ENCODE data around the gene BARX2. TPM values are rescaled to one million over a fixed set of nuclear protein-coding genes. Genes with fewer than 3 reads are reported as not detected.

BARX2 gene
- total RNA-seq, 4 donors from 2014 or later = 1.00 to 9.2 (median 6.3) TPM

GRCh38 chr11:129390303-129390821, 14.7 kb downstream of the BARX2 start:
- Histone ChIP-seq H3K27ac (no peak overlapping the region), H3K4me1 (peaks cover 0 to 20% (median 2%) of the 10 kb centered on the region in 4 donors), H3K9me3 (no peaks in the 10 kb centered on the region), H3K27me3 (peaks cover 3% of the 10 kb centered on the region), H3K36me3 (no peaks in the 10 kb centered on the region), H3K4me3 (no peak overlapping the region)
- TF ChIP-seq CTCF (IDR thresholded peaks at IDR 0.05) (no peak), EP300 (IDR thresholded peaks at IDR 0.05; ENCODE audit: low read depth) (no peak), POLR2AphosphoS5 (IDR thresholded peaks at IDR 0.05) (no peak), POLR2A (IDR thresholded peaks at IDR 0.05) (no peak)
- intact Hi-C loops (cut with DNase I; ENCODE audit: low total_unique reads) = no loop called here
- 82 to 84% methylated on average over 2 to 4 of the region's 4 CpGs for WGBS, 2 donors (ENCODE audit: low coverage in 1 of 2)
- in situ Hi-C loops (cut with MboI; ENCODE audit: low pct_ligation_motif_present in 1 of 4, low pct_unique_long_range_greater_than_20kb in 1 of 4, low sequenced_read_pairs in 3 of 4) = loop anchor here in 1 of 4 donors (25.0 kb wide), 1 partner anchor 297 kb away; no protein-coding TSS in a partner anchor
- DNase-seq = no peak

GRCh38 chr11:129391360-129391759, 15.7 kb downstream of the BARX2 start:
- Histone ChIP-seq H3K27ac (no peak overlapping the region), H3K27me3 (peaks cover 3% of the 10 kb centered on the region), H3K36me3 (no peaks in the 10 kb centered on the region), H3K9me3 (no peaks in the 10 kb centered on the region), H3K4me1 (peaks cover 0 to 20% (median 2%) of the 10 kb centered on the region in 4 donors), H3K4me3 (no peak overlapping the region)
- no peak for TF ChIP-seq POLR2AphosphoS5 (IDR thresholded peaks at IDR 0.05)
- no peak for TF ChIP-seq POLR2A (IDR thresholded peaks at IDR 0.05)
- no peak for TF ChIP-seq CTCF (IDR thresholded peaks at IDR 0.05)
- no peak for TF ChIP-seq EP300 (IDR thresholded peaks at IDR 0.05; ENCODE audit: low read depth)
- DNase-seq = no peak
- intact Hi-C loops (cut with DNase I; ENCODE audit: low total_unique reads) = no loop called here
- in situ Hi-C loops (cut with MboI; ENCODE audit: low pct_ligation_motif_present in 1 of 4, low pct_unique_long_range_greater_than_20kb in 1 of 4, low sequenced_read_pairs in 3 of 4) = loop anchor here in 1 of 4 donors (25.0 kb wide), 1 partner anchor 296 kb away; no protein-coding TSS in a partner anchor
- 49 to 64% methylated on average over 2 to 5 of the region's 5 CpGs for WGBS, 2 donors (ENCODE audit: low coverage in 1 of 2)

- 55 to 81% methylated on average over 3 to 6 of the region's 6 CpGs for WGBS, 2 donors (ENCODE audit: low coverage in 1 of 2)
- no peak for DNase-seq
- Histone ChIP-seq H3K36me3 (no peaks in the 10 kb centered on the region), H3K27me3 (peaks cover under 1% of the 10 kb centered on the region), H3K9me3 (no peaks in the 10 kb centered on the region), H3K4me3 (no peak overlapping the region), H3K4me1 (peaks cover 0 to 16% (median 0%) of the 10 kb centered on the region in 4 donors), H3K27ac (no peak overlapping the region)
- intact Hi-C loops (cut with DNase I; ENCODE audit: low total_unique reads) = no loop called here
- in situ Hi-C loops (cut with MboI; ENCODE audit: low pct_ligation_motif_present in 1 of 4, low pct_unique_long_range_greater_than_20kb in 1 of 4, low sequenced_read_pairs in 3 of 4) = loop anchor here in 1 of 4 donors (25.0 kb wide), 1 partner anchor 295 kb away; no protein-coding TSS in a partner anchor
- TF ChIP-seq POLR2A (IDR thresholded peaks at IDR 0.05) (no peak), POLR2AphosphoS5 (IDR thresholded peaks at IDR 0.05) (no peak)
These were observed 16.2 kb downstream of the BARX2 start for GRCh38 chr11:129391821-129392220.

- intact Hi-C loops (cut with DNase I; ENCODE audit: low total_unique reads) = no loop called here
- WGBS, 2 donors (ENCODE audit: low coverage in 1 of 2) = 83 to 93% methylated on average over 1 of the region's 1 CpG
- H3K4me3 ChIP-seq = no peak overlapping the region
These were observed 17.3 kb downstream of the BARX2 start for GRCh38 chr11:129392995-129393394.

More at GRCh38 chr11:129392995-129393394, 17.3 kb downstream of the BARX2 start:
- peaks cover 0 to 6% (median 0%) of the 10 kb centered on the region in 4 donors for H3K4me1 ChIP-seq
- TF ChIP-seq POLR2A (IDR thresholded peaks at IDR 0.05) (no peak), POLR2AphosphoS5 (IDR thresholded peaks at IDR 0.05) (no peak), EP300 (IDR thresholded peaks at IDR 0.05; ENCODE audit: low read depth) (no peak), CTCF (IDR thresholded peaks at IDR 0.05) (no peak)
- no peaks in the 10 kb centered on the region for H3K36me3 ChIP-seq
- in situ Hi-C loops (cut with MboI; ENCODE audit: low pct_ligation_motif_present in 1 of 4, low pct_unique_long_range_greater_than_20kb in 1 of 4, low sequenced_read_pairs in 3 of 4) = loop anchor here in 1 of 4 donors (25.0 kb wide), 1 partner anchor 294 kb away; no protein-coding TSS in a partner anchor
- no peak overlapping the region for H3K27ac ChIP-seq
- no peak for DNase-seq
- no peaks in the 10 kb centered on the region for H3K27me3 ChIP-seq
- no peaks in the 10 kb centered on the region for H3K9me3 ChIP-seq
